Astrocyte of the cerebellum (primary cell): ENCODE results near the gene CD6.

ENCODE experiments used
- DNase-seq: peaks from one replicate; pipeline ENCODE4 v3.0.0-alpha.2; 2011; ENCODE audit warnings: low read depth
- H3K4me3 ChIP-seq: 2 replicates; pipeline ENCODE4 v1.5.1; 2011; ENCODE audit warnings: mild to moderate bottlenecking, low read depth, low read length, moderate library complexity
- CTCF ChIP-seq: IDR thresholded peaks from 2 replicates; pipeline ENCODE4 v1.5.1; 2012; ENCODE audit warnings: low read length, low read depth, moderate library complexity, mild to moderate bottlenecking; ENCODE audit errors: missing control alignments
- in situ Hi-C: cut with HindIII; loops from 2 replicates; pipeline ENCODE4 v1.10.0; 2017; ENCODE audit warnings: low sequenced_read_pairs

CD6 gene

GRCh38 chr11:60994541-60995080 is 23.1 kb downstream of the CD6 start:
- H3K4me3 ChIP-seq, result no peak overlapping the region
- in situ Hi-C loops, result no loop called here
- no peak for TF ChIP-seq CTCF
- no peak for DNase-seq

- H3K4me3 ChIP-seq, result no peak overlapping the region
- no peak for DNase-seq
- TF ChIP-seq CTCF, result no peak
- in situ Hi-C loops, result no loop called here
These were observed 24.3 kb downstream of the CD6 start for GRCh38 chr11:60995798-60996197.

GRCh38 chr11:60996381-60997138 is 25.1 kb downstream of the CD6 start:
- TF ChIP-seq CTCF, result no peak
- DNase-seq, result no peak
- in situ Hi-C loops, result no loop called here
- H3K4me3 ChIP-seq, result no peak overlapping the region

- DNase-seq, result no peak
- no peak overlapping the region for H3K4me3 ChIP-seq
- no peak for TF ChIP-seq CTCF
- in situ Hi-C loops, result no loop called here
These were observed 28.9 kb downstream of the CD6 start for GRCh38 chr11:61000426-61000825.

- no peak overlapping the region for H3K4me3 ChIP-seq
- no peak for TF ChIP-seq CTCF
- no peak for DNase-seq
- in situ Hi-C loops, result no loop called here
These were observed 30.5 kb downstream of the CD6 start for GRCh38 chr11:61001931-61002330.

GRCh38 chr11:61002598-61002997 is 31.1 kb downstream of the CD6 start:
- no peak overlapping the region for H3K4me3 ChIP-seq
- no peak for DNase-seq
- TF ChIP-seq CTCF, result no peak
- in situ Hi-C loops, result no loop called here
